NOMO-1 treated with DMSO at 0.1 percent for 48 hours (cell line): ENCODE data around the gene GGT7.

Source experiments
- DNase-seq: peaks from one replicate; lab custom pipeline; 2025; ENCODE audit not compliant: unreplicated experiment; lab: John Stamatoyannopoulos, UW

Gene GGT7

DNA sequence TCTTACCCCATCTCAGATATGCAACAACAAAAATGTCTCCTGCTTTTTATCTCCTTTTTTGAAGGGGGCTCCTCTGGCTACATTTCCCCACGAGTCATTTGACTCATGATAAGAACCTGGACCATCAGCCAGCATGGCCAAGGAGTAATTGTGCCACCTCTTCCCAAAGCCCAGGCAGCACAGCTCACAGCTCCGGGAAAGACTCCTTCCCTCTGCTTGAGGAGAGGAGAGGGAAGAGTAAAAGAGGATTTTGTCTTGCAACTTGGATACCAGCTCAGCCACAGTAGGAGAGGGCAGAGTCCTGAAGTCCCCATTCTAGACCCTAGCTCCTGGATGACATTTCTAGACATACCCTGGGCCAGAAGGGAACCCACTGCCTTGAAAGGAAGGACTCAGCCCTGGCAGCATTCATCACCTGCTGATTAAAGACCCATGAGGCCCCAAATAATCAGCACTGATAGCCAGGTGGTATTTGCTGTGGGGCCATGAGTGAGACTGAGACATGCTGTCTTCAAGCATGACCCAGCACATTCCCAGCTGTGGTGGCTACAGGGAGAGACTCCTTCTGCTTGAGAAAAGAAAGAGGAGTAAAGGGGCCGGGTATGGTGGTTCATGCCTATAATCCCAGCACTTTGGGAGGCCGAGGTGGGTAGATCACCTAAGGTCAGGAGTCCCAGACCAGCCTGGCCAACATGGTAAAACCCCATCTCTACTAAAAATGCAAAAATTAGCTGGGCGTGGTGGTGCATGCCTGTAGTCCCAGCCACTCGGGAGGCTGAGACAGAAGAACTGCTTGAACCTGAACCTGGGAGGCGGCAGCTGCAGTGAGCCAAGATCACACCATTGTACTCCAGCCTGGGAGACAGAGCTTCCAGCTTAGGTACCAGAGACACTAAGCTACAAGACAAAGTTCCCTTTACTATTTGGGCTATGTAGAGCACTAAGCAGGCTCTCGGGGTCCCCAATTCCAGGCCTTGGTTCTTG lies 75.4 kb downstream of the GGT7 start:
- DNase-seq = no peak
